Glomerular visceral epithelial cell (primary cell): Measurements from ENCODE around the gene SLC16A4.

ENCODE experiments used
- DNase-seq: peaks from one replicate; pipeline ENCODE4 v3.0.0-alpha.2; 2016; ENCODE audit errors: extremely low spot score

Gene SLC16A4

GRCh38 chr1:110326826-110327225, 64.0 kb downstream of the SLC16A4 start:
- no peak for DNase-seq

- no peak for DNase-seq
These were observed 66.2 kb downstream of the SLC16A4 start for GRCh38 chr1:110324667-110325066.

GRCh38 chr1:110321846-110322245, 69.0 kb downstream of the SLC16A4 start:
- no peak for DNase-seq

DNA sequence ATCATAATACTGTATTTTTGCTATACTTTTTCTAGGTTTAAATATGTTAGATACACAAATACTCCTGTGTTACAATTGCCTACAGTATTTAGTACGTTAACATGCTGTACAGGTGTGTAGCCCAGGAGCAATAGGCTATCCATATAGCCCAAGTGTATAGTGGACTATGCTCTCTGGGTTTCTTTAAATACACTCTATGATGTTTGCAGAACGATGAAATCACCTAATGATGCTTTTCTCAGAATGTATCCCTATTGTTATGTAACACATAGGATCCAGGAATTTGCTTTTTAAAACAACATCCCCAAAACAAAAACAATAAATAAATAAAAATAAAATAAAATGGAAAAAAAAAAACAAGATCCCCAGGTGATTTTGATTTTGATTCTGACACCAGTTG, 69.8 kb downstream of the SLC16A4 start:
- DNase-seq, result no peak

DNA sequence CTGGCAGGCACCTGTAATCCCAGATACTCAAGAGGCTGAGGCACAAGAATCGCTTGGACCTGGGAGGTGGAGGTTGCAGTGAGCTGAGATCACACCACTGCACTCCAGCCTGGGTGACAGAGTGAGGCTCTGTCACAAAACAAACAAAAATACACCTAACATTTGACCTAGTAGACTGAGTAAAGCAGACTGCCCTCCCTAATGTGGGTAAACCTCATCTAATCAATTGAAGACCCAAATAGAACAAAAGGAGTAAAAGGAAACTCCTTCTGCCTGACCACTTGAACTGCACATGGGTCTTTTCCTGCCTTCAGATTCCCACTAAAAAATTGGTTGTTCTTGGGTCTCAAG, 70.7 kb downstream of the SLC16A4 start:
- no peak for DNase-seq

DNA sequence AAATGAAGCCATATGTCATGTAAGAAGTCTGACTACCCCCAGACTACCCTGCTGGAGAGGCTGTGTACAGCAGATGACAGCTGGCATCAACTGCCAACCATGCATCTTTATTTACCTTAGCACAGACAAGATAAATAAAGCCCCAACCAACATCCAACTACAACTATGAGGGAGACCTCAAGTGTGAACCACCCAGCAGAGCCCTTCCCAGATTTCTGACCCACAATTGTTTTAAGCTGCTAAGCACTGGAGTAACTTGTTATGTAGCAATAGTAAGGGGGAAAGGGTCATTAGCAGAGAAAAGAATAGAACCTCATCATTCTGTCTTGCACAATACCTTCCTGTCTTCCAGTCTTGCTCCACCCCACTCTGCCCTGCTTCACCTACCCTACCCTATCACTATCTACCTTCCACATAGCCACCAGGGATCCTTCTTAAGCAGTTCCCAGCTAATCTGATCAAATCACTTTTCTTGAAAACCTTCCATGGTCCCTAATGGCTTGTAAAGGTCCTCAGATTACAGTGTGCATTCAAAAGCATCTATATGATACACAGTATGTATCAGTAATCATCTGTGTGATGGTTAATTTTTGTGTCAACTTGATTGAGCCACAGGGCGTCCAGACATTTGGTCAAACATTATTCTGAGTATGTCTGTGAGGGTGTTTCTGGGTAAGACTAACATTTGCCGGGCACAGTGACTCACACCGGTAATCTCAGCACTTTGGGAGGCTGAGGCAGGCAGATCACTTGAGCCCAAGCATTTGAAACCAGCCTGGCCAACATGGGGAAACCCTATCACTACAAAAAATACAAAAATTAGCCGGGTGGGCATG, 71.3 kb downstream of the SLC16A4 start:
- no peak for DNase-seq

GRCh38 chr1:110318046-110318445, 72.8 kb downstream of the SLC16A4 start:
- DNase-seq, result no peak

GRCh38 chr1:110316735-110317134, 74.1 kb downstream of the SLC16A4 start:
- DNase-seq, result no peak
